Kidney tubule cell (primary cell): ENCODE results near the gene GPC2.
"Not testable (repeated sequence)": the region's sequence is repeated elsewhere in the genome, so short reads cannot be mapped to it uniquely, and the experiment has no call there.

Source experiments
- DNase-seq: peaks from one replicate; pipeline ENCODE4 v3.0.0-alpha.2; 2018; ENCODE audit warnings: low spot score

The GPC2 gene

GRCh38 chr7:100152404-100152803, 24.8 kb downstream of the GPC2 start:
- no peak for DNase-seq

- DNase-seq: peak; percentile 100
These were observed 28.4 kb downstream of the GPC2 start, which contains the start of gene LAMTOR4 for GRCh38 chr7:100148559-100149328. Gene LAMTOR4, plus strand, starts transcription at chr7:100148918. Its CDS starts 55 bp downstream, at chr7:100148973.

- DNase-seq: no peak
These were observed 29.0 kb downstream of the GPC2 start for GRCh38 chr7:100148225-100148558.

DNA sequence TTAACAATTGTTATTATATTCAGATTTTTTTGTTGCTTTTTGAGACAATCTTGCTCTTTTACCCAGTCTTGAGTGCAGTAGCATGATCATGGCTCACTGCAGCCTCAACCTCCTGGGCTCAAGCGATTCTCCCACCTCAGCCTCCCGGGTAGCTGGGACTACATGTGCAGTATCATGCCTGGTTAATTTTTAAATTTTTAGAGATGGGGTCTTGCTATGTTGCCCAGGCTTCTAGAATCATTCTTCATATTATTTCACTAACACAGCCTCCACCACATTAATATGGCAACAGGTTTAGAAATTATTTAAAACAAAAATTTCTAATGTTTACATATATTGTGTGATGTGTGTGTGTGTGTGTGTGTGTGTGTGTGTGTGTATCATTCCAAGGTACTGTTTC, 29.9 kb downstream of the GPC2 start:
- no peak for DNase-seq

DNA sequence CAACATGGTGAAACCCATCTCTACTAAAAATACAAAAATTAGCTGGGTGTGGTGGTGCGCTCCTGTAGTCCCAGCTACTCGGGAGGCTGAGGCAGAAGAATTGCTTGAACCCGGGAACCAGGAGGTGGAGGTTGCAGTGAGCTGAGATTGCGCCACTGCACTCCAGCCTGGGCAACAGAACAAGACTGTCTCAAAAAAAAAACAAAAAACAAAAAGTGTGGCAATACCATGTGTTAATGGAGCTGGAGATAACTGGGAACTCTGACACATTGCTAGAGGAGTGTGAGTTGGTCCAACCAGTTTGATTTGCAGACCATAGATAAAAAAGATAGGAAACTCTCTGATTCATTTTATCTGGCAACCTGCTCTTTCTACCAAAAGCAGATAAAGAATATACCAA, 30.8 kb downstream of the GPC2 start:
- DNase-seq: not testable (repeated sequence)

- DNase-seq: no peak
These were observed 34.7 kb downstream of the GPC2 start for GRCh38 chr7:100142461-100142860.

DNA sequence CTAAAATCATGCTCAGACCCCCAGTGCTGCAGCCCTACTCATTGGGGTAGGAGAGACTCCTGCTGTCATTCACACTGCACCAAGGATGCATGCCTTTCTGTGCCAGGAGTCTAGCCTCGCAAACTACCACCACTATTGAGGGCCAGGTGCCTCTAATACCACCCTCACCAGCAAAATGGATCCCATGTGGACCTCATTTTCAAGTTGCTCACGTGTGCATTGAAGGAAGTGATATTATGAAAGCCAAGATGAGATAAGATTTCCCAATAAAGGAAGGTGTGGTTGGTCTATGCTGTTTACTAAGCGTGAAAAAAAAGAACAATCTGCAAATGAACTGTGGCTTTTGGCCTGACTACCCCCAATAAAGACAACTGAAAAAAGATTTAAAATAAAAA, 35.6 kb downstream of the GPC2 start:
- DNase-seq: no peak

DNA sequence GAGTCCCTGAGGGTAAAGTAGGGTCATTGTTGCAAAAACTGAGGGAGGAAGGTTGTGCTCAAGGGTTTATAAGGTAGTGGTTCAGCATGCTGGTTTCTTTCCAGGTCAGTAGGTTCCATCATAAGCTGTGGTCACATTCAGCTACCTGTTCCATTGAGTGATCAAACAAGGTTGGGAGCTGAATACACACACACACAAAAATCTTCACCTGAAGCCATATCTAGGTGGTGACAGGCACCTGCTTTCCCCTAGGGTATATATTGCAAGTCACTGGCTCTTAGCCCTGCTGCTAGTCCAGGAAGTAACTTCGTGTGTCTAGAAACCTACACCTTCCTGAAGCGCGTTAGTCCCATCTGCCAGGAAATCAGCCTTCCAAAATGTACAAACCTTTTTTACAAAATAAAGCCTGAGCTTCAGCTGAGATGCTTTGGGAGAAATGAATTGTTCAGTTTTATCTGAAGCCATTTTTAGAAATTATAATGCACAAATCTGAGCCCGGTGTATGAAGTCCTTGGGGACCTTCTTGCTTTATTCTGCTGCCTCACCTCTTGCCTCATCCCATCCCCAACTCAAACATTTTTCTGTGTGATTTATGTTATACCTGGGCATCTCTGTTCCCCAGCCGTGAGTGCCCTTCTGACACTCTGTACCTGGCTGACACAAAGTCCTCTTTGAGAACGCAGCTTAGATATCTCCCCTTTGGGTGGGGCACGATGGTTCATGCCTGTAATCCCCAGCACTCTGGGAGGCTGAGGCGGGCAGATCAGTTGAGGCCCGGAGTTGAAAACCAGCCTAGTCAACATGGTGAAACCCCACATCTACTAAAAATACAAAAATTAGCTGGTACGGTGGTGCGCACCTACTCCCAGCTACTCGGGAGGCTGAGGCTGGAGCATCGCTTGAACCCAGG, 39.1 kb downstream of the GPC2 start:
- DNase-seq: peak; percentile 85

GRCh38 chr7:100132697-100133151, 44.5 kb downstream of the GPC2 start:
- peak; percentile 70 for DNase-seq

DNA sequence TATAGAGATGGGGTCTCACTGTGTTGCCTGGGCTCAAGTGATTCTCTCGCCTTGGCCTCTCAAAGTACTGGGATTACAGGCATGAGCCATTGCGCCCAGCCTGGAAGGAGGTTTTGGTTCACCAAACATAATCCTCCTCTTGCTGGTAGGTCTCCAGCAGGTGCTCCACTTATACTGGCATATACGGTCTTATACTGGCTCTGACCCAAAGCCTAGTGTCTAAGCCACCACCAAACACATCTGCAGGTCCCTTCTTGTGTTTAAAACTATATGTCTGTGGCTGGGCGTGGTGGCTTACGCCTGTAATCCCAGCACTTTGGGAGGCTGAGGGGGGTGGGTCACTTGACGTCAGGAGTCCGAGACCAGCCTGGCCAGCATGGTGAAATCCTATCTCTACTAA, 45.1 kb downstream of the GPC2 start:
- DNase-seq: no peak

DNA sequence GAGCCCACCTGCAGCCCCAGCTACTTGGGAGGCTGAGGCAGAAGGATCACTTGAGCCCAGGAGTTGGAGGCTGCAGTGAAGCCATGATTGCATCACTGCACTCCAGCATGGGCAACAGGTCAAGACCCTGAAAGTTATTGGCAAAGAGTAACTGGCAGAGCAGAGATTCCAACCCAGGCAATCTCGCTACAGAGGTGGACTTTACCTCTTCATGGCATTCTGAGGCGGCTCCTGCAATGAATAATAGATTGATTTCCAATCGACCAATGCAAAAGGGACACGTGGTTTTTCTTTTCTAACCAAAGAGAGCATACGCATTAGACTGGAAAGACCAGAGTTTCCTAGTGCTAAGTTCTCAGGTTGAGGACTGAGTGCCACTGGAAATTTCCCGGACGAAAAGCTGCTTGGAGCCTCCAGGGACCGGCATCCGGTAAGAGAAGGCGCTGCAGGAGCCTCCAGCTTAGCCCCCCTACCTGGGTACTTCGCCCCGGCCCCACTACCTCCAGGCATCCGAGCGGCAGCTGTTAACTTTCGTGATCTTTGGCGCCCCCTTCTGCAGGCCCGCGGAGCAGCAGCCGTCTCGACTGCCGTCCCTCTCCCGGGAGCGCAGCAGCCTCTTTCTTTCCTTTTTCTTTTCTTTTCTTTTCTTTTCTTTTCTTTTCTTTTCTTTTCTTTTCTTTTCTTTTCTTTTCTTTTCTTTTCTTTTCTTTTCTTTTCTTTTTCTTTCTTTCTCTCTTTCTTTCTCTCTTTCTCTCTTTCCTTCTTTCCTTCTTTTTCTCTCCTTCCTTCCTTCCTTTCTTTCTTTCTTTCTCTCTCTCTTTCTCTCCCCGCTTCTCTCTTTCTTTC, 46.4 kb downstream of the GPC2 start:
- DNase-seq: peak; percentile 52

DNA sequence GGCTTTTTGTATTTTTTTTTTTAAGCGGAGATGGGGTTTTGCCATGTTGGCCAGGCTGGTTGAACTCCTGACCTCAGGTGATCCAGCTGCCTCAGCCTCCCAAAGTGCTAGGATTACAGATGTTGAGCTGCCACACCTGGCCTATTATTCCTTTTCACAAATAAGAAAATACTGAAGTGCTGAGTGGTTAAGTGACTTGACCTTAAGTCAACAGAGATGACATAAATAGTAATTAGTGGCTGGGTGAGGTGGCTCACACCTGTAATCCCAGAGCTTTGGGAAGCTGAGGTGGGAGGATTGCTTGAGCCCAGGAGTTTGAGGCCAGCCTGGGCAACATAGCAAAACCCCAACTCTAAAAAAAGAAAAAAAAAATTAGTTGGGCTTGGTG, 47.0 kb downstream of the GPC2 start:
- DNase-seq: peak; percentile 38

DNA sequence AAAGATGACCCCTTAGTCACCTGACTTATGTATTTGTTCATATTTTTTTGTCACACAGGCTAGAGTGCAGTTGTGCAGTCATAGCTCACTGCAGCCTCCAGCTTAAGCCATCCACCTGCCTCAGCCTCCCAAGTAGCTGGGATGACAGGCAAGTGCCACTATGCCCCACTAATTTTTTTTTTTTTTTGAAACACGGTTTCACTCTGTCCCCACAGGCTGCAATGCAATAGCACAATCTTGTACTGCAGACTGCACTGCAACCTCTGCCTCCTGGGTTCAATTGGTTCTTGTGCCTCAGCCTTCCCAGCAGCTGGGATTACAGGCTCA, 48.6 kb downstream of the GPC2 start:
- DNase-seq: no peak

DNA sequence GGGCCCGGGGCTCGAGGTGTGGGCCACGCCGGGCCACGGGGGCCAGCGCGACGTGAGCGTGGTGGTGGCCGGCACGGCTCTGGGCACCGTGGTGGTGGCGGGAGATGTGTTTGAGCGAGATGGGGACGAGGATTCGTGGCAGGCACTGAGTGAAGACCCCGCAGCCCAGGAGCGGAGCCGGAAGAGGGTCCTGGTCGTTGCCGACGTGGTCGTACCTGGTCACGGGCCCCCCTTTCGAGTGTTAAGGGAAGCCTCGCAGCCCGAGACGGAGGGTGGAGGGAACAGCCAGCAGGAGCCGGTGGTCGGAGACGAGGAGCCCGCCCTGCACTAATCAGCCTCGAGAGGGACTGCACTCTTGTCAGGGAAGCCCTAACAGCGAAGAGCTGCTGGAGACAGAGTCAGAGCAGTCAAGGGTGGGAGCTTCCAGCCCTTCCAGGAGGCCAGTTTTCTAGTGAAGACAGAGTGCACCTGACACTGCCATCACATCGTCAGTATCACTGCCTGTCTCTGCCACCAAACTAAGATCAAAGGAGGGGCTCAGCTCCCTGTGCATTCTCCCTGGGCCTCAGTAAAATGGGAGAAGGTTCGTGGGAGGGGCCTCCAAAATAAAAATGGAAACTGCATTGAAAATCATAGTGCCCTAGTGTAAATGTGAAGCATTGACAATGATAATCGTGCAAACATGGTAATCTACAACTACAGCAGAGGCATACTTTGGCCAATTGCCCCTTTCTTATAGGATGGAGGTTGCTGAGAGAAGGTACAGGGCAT, 49.1 kb downstream of the GPC2 start:
- DNase-seq: peak; percentile 19

DNA sequence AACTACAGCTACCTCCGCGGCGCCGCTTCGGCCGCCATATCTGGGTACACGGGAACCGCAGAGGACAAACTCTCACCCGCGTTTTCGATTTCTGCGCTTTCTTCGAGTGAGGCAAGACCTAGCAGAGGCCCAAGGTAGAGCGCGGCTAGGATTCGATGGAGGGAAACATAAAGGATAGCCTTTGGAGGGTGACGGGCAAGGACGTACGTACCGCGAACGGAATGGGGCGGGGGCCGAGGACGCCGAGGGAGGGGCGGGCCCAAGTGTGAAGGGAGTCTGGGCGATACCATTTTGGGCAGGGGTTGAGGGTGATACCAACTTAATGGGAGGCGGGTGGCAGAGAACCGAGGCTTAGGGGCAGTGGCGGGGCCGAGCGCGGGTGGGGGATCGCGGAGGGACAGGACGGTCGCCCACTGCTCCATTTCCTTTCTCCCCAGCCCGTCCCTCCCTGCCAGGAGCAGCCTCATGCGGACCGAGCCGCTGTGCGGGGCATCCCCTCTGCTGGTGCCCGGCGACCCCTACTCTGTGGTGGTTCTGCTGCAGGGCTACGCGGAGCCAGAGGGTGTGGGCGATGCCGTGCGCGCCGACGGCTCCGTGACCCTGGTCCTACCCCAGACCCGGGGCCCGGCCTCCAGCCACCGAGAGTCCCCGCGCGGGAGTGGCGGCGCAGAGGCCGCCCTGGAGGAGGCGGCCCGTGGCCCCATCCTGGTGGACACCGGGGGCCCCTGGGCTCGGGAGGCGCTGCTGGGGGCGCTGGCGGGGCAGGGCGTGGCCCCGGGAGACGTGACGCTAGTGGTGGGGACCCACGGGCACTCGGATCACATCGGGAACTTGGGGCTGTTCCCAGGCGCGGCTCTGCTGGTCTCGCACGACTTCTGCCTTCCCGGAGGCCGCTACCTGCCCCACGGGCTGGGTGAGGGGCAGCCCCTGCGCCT, 50.0 kb downstream of the GPC2 start, which contains the start of gene MBLAC1:
Gene MBLAC1, plus strand, starts transcription at position 37 of the 935 bp plus-strand sequence. Its CDS starts 429 bp downstream, at position 466.
- DNase-seq: peak; percentile 88

DNA sequence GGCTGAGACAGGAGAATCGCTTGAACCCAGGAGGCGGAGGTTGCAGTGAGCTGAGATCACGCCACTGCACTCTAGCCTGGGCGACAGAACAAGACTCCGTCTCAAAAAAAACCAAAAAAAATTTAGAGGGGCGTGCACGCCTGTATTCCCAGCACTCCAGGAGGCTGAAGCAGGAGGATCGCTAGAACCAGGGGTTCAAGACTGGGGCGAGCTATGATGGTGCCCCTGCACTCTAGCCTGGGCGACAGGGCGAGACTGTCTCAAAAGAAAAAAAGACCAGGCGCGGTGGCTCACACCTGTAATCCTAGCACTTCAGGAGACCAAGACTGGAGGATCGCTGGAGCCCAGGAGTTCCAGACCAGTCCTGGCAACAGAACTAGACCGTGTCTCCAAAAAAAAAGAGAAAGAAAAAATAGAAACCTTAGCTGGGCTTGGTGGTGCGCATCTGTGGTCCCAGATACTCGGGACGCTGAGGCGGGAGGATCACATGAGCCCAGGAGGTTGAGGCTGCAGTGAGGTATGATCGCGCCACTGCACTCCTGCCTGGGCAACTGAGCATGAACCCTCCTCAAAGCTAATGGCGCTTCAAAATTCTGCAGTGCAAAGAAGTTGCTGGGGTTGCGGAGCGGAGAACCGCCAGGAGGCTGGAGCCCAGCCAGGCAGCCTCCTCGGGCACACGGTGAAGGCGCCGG, 50.8 kb downstream of the GPC2 start:
- DNase-seq: no peak

GRCh38 chr7:100124301-100125230, 52.6 kb downstream of the GPC2 start:
- DNase-seq: no peak

DNA sequence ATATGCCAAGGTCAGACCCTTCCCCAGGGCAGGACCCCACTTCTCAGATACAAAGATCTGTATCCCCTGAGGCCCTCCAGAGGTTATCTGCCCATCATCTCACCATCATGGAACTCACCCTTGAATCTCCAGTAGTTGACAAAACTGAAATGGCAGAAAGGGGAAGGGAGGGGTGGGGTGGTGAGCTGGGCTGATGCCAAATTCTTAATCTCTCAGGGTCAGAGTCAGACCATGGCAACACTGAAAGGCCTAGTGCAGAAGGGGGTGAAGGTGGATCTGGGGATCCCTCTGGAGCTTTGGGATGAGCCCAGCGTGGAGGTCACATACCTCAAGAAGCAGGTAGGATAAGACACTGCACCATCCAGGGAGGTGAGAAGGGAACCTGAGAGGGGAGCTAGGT, 54.6 kb downstream of the GPC2 start:
- DNase-seq: no peak

- DNase-seq: peak; percentile 28
These were observed 55.1 kb downstream of the GPC2 start for GRCh38 chr7:100122067-100122466.
